GM21526 (cell line): ENCODE measurements around the gene SPATC1L.

Experiments used
- ATAC-seq: cut with Tn5 transposase; IDR thresholded peaks from one replicate; pipeline ENCODE4 v1.9.1; 2021; ENCODE audit warnings: moderate library complexity; ENCODE audit not compliant: unreplicated experiment, low FRiP score

SPATC1L gene

GRCh38 chr21:46137908-46138307, 46.4 kb downstream of the SPATC1L start:
- ATAC-seq = no peak

DNA sequence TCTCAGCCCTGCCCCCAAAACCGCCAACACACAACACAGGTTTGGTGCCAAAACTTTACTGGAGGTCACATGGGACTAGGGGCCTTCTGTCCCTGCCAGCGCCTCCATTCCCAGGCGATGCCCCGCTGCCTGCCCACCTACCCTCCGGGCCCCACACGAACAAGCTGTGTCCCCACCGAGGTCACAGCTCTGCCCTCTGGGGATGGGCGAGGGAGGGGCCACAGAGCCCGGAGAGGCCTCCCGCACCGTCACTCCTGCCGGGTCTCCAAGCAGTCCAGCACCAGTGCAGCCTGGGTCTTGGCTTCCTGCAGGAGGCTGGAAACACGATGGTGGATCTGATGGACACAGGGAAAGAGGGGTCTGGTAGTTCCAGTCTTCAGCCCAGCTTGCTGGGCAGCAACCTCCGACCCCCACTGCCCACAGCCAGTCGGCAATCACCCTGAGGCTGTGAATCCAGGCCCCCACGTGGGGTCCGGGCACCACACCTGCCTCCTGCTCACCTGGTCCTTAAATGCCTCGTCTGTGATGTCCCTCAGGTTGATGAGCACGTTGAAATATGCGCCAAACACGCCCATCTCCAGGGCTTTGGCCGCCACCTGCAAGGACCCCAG, 47.4 kb downstream of the SPATC1L start:
- no peak for ATAC-seq

DNA sequence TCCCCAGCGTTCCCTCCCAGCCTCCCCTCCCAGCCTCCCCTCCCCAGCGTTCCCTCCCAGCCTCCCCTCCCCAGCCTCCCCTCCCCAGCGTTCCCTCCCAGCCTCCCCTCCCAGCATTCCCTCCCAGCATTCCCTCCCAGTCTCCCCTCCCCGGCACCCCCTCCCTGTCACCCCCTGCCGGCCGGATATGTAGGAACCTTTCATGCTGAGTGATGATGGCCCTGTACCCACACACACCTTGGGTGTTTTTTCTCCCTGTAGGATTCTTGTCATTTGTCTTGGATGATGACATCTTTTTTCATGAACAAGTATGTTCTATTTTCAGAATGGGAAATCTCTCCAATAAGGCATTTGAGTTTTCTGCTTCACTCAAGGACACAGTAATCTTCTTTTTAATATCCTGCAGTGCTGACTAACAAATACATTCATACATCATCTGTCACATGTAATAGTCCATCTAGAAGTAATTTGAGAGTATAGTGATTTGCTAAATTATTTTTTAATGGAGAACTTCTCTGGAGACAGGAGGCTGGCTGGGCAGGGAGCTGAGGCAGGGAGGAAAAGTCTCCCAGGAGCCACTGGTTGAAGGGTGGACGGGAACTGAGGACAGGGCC, 48.4 kb downstream of the SPATC1L start:
- ATAC-seq = no peak

DNA sequence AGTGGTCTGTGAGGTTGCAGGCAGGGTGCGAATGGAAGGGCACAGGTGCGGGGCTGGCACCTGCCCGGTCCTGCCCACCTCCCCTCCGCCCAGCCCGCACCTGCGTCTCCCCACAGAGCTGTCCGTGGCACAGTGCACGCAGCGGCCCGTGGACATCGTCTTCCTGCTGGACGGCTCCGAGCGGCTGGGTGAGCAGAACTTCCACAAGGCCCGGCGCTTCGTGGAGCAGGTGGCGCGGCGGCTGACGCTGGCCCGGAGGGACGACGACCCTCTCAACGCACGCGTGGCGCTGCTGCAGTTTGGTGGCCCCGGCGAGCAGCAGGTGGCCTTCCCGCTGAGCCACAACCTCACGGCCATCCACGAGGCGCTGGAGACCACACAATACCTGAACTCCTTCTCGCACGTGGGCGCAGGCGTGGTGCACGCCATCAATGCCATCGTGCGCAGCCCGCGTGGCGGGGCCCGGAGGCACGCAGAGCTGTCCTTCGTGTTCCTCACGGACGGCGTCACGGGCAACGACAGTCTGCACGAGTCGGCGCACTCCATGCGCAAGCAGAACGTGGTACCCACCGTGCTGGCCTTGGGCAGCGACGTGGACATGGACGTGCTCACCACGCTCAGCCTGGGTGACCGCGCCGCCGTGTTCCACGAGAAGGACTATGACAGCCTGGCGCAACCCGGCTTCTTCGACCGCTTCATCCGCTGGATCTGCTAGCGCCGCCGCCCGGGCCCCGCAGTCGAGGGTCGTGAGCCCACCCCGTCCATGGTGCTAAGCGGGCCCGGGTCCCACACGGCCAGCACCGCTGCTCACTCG, 52.2 kb downstream of the SPATC1L start:
- ATAC-seq = no peak

DNA sequence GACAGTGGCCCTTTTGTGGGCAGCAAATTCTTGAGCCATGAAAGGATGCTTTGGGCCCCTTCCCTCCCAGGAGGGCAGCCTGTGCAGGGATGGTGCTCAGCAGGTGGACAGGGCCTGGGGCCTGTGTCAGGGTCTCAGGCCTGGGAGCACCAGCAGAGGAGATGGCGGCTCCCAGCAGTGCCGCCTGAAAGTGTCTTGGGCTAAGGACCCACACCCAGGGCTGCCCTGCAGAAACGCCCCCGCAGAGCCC, 52.7 kb downstream of the SPATC1L start:
- ATAC-seq = no peak

GRCh38 chr21:46130831-46131587, 53.2 kb downstream of the SPATC1L start:
- no peak for ATAC-seq

GRCh38 chr21:46129846-46130651, 54.2 kb downstream of the SPATC1L start:
- ATAC-seq = no peak

DNA sequence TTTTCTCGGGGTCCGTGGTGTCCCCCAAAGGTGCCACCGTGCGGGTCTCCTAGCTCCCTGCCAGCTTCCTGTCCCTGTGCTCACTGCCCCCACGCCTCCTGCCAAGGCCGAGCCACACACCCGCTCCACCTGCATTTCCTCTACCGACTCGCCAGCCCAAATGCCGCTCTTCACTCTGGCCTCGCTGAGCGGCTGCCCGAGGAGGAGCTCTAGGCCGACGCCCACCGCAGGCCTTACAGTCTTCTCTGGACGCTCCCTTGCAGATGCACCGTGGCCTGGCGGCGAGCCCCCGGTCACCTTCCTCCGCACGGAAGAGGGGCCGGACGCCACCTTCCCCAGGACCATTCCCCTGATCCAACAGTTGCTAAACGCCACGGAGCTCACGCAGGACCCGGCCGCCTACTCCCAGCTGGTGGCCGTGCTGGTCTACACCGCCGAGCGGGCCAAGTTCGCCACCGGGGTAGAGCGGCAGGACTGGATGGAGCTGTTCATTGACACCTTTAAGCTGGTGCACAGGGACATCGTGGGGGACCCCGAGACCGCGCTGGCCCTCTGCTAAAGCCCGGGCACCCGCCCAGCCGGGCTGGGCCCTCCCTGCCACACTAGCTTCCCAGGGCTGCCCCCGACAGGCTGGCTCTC, 55.2 kb downstream of the SPATC1L start:
- no peak for ATAC-seq

- ATAC-seq = no peak
Measured at GRCh38 chr21:46128106-46128932, 55.9 kb downstream of the SPATC1L start.

- ATAC-seq = no peak
Measured at GRCh38 chr21:46127239-46128105, 56.8 kb downstream of the SPATC1L start.

DNA sequence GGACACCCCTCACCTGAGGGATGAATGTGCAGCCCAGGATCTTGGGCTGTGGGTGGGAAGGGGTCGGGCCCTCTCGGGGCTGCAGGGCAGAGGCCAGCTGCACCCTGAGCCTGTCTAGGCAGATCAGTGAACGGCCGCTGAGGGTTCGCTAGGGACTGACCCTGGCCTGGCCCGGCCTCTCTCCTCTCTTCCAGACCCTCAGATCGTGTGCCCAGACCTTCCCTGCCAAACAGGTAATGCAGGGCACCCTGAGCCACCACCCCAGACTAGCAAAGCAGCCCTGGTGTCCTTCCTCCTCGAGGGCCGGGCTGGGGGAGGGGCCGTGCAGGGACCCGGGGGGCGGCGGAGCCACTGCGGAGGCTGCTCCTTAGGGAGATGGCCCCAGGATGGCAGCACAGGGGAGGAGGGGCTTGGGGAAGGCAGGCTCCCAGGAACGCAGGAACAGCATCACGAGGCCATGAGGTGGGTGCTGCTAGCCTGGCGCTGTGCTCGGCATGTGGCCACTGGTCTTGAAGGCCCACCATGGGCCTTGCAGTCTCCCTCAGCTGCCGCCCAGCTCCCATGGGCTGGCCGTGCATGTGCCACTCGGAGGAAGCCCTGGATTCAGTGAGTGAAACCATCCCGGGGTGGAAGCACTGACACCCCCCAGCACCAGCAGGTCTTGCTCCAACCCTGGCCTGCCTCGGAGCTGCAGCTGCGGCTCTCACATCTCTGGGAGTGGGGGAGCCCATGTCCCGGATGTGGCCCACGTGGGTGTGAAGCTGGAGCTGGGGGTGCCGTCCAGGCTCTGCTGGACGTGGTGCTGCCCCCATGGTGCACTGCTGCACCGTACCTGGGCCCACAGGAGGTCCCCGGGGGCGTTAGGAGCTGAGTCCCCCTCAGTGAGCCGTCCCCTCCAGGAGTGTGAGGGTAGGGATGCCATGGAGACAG, 57.7 kb downstream of the SPATC1L start:
- ATAC-seq = no peak

GRCh38 chr21:46125846-46126301, 58.4 kb downstream of the SPATC1L start:
- no peak for ATAC-seq

DNA sequence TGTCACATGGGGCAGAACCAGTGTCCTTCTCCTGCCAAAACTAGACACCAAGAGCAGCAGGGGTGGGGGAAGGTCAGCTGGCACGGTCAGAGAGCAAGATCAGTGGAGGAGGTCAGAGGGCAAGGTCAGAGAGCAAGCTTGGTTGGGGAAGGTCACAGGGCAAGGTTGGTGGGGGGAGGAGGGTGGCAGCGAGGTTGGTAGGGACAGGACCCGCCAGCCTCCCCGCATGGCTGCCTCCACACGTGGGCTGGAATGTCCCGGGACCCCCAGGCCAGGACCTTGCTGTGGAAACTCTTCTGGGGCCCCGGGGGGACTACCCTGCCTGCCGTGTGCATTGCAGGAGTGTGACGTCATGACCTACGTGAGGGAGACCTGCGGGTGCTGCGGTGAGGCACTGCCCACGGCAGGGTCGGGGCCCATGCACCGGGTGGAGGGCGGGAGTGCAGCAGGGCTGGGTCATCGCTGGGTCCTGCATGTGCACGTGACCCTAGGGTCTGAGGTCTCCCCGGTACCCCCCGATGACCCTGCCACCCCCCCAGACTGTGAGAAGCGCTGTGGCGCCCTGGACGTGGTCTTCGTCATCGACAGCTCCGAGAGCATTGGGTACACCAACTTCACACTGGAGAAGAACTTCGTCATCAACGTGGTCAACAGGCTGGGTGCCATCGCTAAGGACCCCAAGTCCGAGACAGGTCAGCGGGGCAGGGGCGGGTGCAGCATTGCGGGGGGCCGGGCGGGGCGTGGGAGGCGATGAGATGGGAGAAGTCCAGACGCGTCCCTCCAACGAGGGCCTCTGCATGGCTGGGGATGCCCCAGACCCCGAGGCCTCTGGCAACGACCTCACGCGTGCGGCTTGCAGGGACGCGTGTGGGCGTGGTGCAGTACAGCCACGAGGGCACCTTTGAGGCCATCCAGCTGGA, 59.1 kb downstream of the SPATC1L start:
- ATAC-seq = no peak

DNA sequence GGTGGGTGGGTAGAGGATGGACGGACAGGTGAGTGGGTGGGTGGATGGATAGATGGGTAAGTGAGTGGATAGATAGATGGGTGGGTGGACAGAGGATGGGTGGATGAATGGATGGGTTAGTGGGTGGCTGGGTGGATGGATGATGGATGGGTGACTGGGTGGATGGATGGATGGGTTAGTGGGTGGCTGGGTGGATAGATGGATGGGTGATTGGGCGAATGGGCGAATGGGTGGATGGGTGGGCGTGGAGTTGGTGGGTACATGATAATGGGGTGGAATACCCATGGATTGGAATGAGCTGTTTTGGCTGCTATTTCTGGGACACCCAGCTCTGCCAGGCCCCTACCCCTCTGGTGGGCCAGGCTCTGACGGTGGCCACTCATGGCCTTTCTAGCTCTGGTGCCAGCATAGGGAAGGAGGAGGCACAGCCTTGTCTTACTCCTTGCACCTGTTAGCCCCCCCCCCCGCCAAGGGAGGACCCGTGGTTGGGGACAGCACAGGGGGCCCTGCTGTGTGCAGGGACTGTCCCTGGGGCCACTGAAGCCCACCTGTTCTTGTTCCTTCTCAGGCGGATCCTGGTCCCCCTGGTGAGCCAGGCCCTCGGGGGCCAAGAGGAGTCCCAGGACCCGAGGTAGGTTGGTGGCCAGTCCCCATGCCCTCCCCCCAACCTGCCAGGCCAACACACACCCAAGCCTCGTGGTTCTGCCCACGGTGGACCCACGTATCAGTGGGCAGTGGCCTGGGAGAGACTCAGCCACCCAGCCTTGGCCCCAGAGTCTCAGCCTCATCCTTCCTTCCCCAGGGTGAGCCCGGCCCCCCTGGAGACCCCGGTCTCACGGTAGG, 60.0 kb downstream of the SPATC1L start:
- ATAC-seq = no peak
